Measurements from ENCODE around the gene GMPR2.
A peak's percentile ranks its signal among the peaks of the same experiment; 100 is the strongest.
"Not testable (repeated sequence)": the region's sequence is repeated elsewhere in the genome, so short reads cannot be mapped to it uniquely, and the experiment has no call there.

The GMPR2 gene

DNA sequence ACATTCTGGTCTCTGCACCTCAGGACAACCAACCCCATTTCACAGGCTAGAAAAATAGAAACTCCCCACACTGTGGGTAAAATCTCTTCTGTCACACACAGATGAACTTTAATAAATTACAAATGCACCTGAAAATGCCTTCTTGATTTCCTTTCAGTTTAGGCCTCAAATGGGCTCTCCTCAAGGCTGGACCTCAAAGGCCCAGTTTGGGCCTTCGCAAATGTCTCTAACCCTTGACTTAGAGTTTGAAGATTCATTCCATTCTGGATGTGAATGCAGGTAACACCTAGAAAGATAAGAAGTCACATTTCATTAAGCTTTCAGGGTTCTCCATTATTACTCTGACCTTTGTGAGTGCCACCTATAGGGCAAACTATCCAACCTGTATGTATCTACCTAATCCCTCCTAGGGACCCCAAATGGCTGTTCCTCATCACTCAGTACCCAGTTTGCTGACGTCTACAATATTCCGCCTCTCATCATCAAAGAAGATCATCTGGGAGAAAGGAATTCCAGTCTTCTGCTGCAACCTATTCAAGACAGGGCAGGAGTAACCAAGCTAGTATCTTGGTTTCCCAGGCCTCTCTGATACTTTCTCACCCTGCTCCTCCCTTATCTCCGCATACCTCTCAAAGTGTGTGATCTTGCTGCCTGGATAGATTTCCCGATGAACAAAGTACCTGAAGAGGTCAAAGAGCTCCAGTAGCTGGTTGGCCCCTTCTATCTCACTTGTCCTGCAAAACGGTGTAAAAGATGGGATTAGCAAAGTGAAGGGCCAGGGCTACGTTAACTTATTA lies 18.7 kb upstream of the GMPR2 start:
- Histone ChIP-seq H3K36me3 (ENCODE audit: low read length) (no peaks in the 10 kb centered on the region), H3K9ac (ENCODE audit: low read length) (peak overlapping the region; percentile 82), H2AFZ (ENCODE audit: low read depth, low read length, severe bottlenecking) (no peak overlapping the region)

GRCh38 chr14:24215495-24216344 lies 17.0 kb upstream of the GMPR2 start, which contains the start of gene MDP1:
TSS of gene MDP1 (minus strand) at chr14:24216066. CDS start at chr14:24215955, 111 bp downstream.
- Histone ChIP-seq H2AFZ (ENCODE audit: low read depth, low read length, severe bottlenecking) (peak within 1 kb of the TSS; percentile 41), H3K9me2 (replicated peaks; ENCODE audit: insufficient read depth, low read length) (no peaks in the 10 kb centered on the region), H3K36me3 (ENCODE audit: low read length) (no peaks in the 10 kb centered on the region), H3K4me3 (ENCODE audit: insufficient read depth, low read length, poor library complexity, severe bottlenecking) (peak within 1 kb of the TSS; percentile 63), H3K27ac (ENCODE audit: low read depth, low read length) (peak within 1 kb of the TSS; percentile 74), H4K20me1 (ENCODE audit: low read depth, low read length) (no peaks in the 10 kb centered on the region), H3K9ac (ENCODE audit: low read length) (peak within 1 kb of the TSS; percentile 87), H3K27me3 (ENCODE audit: low read length) (no peaks in the 10 kb centered on the region), H3F3A (ENCODE audit: insufficient read depth) (peaks cover 26% of the 10 kb centered on the region), H3K9me3 (ENCODE audit: insufficient read depth, low read length) (no peaks in the 10 kb centered on the region), H3K79me2 (ENCODE audit: insufficient read depth, low read length) (peaks cover 10% of the 10 kb centered on the region), H3K4me2 (ENCODE audit: low read depth, low read length, poor library complexity, severe bottlenecking) (peak within 1 kb of the TSS; percentile 59)
- no peak for TF ChIP-seq EZH2phosphoT487 (conservative IDR thresholded peaks at IDR 0.05; ENCODE audit: low read length)
- TF ChIP-seq, protein P1, sequence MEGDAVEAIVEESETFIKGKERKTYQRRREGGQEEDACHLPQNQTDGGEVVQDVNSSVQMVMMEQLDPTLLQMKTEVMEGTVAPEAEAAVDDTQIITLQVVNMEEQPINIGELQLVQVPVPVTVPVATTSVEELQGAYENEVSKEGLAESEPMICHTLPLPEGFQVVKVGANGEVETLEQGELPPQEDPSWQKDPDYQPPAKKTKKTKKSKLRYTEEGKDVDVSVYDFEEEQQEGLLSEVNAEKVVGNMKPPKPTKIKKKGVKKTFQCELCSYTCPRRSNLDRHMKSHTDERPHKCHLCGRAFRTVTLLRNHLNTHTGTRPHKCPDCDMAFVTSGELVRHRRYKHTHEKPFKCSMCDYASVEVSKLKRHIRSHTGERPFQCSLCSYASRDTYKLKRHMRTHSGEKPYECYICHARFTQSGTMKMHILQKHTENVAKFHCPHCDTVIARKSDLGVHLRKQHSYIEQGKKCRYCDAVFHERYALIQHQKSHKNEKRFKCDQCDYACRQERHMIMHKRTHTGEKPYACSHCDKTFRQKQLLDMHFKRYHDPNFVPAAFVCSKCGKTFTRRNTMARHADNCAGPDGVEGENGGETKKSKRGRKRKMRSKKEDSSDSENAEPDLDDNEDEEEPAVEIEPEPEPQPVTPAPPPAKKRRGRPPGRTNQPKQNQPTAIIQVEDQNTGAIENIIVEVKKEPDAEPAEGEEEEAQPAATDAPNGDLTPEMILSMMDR (IDR thresholded peaks at IDR 0.05; ENCODE audit: insufficient read depth, low read length, poor library complexity, severe bottlenecking), result peak; percentile 58

More for the DNA sequence above, 18.7 kb upstream of the GMPR2 start:
- Histone ChIP-seq H3K9me2 (replicated peaks; ENCODE audit: insufficient read depth, low read length) (no peaks in the 10 kb centered on the region), H4K20me1 (ENCODE audit: low read depth, low read length) (no peaks in the 10 kb centered on the region), H3K79me2 (ENCODE audit: insufficient read depth, low read length) (no peaks in the 10 kb centered on the region), H3K4me3 (ENCODE audit: insufficient read depth, low read length, poor library complexity, severe bottlenecking) (peak overlapping the region; percentile 64), H3K4me2 (ENCODE audit: low read depth, low read length, poor library complexity, severe bottlenecking) (peak overlapping the region; percentile 59), H3K27me3 (ENCODE audit: low read length) (no peaks in the 10 kb centered on the region), H3F3A (ENCODE audit: insufficient read depth) (peaks cover 26% of the 10 kb centered on the region), H3K27ac (ENCODE audit: low read depth, low read length) (peak overlapping the region; percentile 88), H3K9me3 (ENCODE audit: insufficient read depth, low read length) (no peaks in the 10 kb centered on the region)
- TF ChIP-seq EZH2phosphoT487 (conservative IDR thresholded peaks at IDR 0.05; ENCODE audit: low read length), result no peak
- TF ChIP-seq, protein P1 (IDR thresholded peaks at IDR 0.05; ENCODE audit: insufficient read depth, low read length, poor library complexity, severe bottlenecking), result peak; percentile 19

GRCh38 chr14:24216345-24216699 lies 16.4 kb upstream of the GMPR2 start:
- H3K4me3 ChIP-seq (ENCODE audit: insufficient read depth, low read length, poor library complexity, severe bottlenecking), result no peak overlapping the region
- no peaks in the 10 kb centered on the region for H3K9me3 ChIP-seq (ENCODE audit: insufficient read depth, low read length)
- H3F3A ChIP-seq (ENCODE audit: insufficient read depth), result peaks cover 26% of the 10 kb centered on the region
- H3K36me3 ChIP-seq (ENCODE audit: low read length), result no peaks in the 10 kb centered on the region
- H3K27me3 ChIP-seq (ENCODE audit: low read length), result no peaks in the 10 kb centered on the region
- 0 out of 2 replicates have a peak overlapping the region, but pooled peaks have one; percentile 74 for H3K27ac ChIP-seq (ENCODE audit: low read depth, low read length)
- H3K4me2 ChIP-seq (ENCODE audit: low read depth, low read length, poor library complexity, severe bottlenecking), result peak overlapping the region; percentile 59
- TF ChIP-seq, protein P1 (IDR thresholded peaks at IDR 0.05; ENCODE audit: insufficient read depth, low read length, poor library complexity, severe bottlenecking), result no peak
- TF ChIP-seq EZH2phosphoT487 (conservative IDR thresholded peaks at IDR 0.05; ENCODE audit: low read length), result no peak
- peak overlapping the region; percentile 87; the same call in 1 of the 2 replicates for H3K9ac ChIP-seq (ENCODE audit: low read length)
- H4K20me1 ChIP-seq (ENCODE audit: low read depth, low read length), result no peaks in the 10 kb centered on the region
- no peaks in the 10 kb centered on the region for H3K9me2 ChIP-seq (replicated peaks; ENCODE audit: insufficient read depth, low read length)
- H2AFZ ChIP-seq (ENCODE audit: low read depth, low read length, severe bottlenecking), result no peak overlapping the region
- H3K79me2 ChIP-seq (ENCODE audit: insufficient read depth, low read length), result peaks cover 16% of the 10 kb centered on the region

DNA sequence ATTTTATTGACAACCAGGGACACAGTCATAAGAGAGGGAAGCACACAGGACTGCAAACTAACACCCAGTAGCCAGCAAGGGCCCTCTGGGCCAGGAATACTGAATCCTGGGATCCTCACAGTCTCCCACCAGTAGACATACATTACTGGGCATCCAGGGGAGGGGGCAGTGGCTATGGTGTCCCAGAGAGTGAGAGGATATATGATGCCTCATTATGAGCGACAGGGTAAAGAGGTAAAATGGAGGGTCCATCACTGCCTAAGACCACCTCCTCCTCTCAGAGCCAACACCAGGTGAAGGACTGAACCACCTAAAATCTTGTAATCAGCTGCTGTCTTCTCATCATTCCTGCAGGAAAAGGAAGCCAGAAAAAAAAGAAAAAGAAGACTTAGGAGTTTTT lies 15.9 kb upstream of the GMPR2 start:
- not testable (repeated sequence) for H3K4me3 ChIP-seq (ENCODE audit: insufficient read depth, low read length, poor library complexity, severe bottlenecking); H3K9ac ChIP-seq (ENCODE audit: low read length); H3K4me2 ChIP-seq (ENCODE audit: low read depth, low read length, poor library complexity, severe bottlenecking); H3K27me3 ChIP-seq (ENCODE audit: low read length); H4K20me1 ChIP-seq (ENCODE audit: low read depth, low read length); H2AFZ ChIP-seq (ENCODE audit: low read depth, low read length, severe bottlenecking); H3K9me2 ChIP-seq (replicated peaks; ENCODE audit: insufficient read depth, low read length); H3K27ac ChIP-seq (ENCODE audit: low read depth, low read length); H3K9me3 ChIP-seq (ENCODE audit: insufficient read depth, low read length); H3K36me3 ChIP-seq (ENCODE audit: low read length)
- Histone ChIP-seq H3F3A (ENCODE audit: insufficient read depth) (peaks cover 26% of the 10 kb centered on the region), H3K79me2 (ENCODE audit: insufficient read depth, low read length) (peaks cover 22% of the 10 kb centered on the region)
